Right lobe of liver (tissue), 6 donors: ENCODE measurements around the gene WNK2. TPM values are rescaled to one million over a fixed set of nuclear protein-coding genes. Genes with fewer than 3 reads are reported as not detected.

Source experiments
- ATAC-seq, 4 donors: fragments of 200-7000 bp; cut with Tn5 transposase; one replicate each; pipeline ENCODE4 v1.9.1; 2020; ENCODE audit warnings: mild to moderate bottlenecking in 4 of 4, moderate library complexity in 4 of 4
- DNase-seq, 3 donors: peaks; one replicate each; pipeline ENCODE4 v3.0.0-alpha.2; 2020
- H3K27ac ChIP-seq, 3 donors: fragments of 200-600 bp; one replicate each; pipeline ENCODE4 v1.8.0; 2022
- H3K27me3 ChIP-seq, 2 donors: fragments of 200-600 bp; one replicate each; pipeline ENCODE4 v1.8.0; 2022
- H3K36me3 ChIP-seq, 4 donors: fragments of 200-600 bp; sonication (generic) in 1 of 4; one replicate each; pipeline versions ENCODE4 v1.5.1 to v1.8.0; 2017 to 2022; ENCODE audit warnings: control low read depth in 1 of 4
- H3K4me1 ChIP-seq, 4 donors: fragments of 200-600 bp; sonication (generic) in 1 of 4; one replicate each; pipeline versions ENCODE4 v1.5.1 to v1.8.0; 2017 to 2022; ENCODE audit warnings: control low read depth in 1 of 4
- H3K4me3 ChIP-seq, 3 donors: fragments of 200-600 bp; one replicate each; pipeline ENCODE4 v1.8.0; 2022
- H3K9me3 ChIP-seq, 4 donors: fragments of 200-600 bp; sonication (generic) in 1 of 4; one replicate each; pipeline versions ENCODE4 v1.5.1 to v1.8.0; 2017 to 2022; ENCODE audit warnings: control low read depth in 1 of 4
- CTCF ChIP-seq, 4 donors: fragments of 200-600 bp in 3 of 4; fragments of 450-650 bp in 1 of 4; IDR thresholded peaks; one replicate each; pipeline versions ENCODE4 v1.5.1 to v1.8.0; 2016 to 2022; ENCODE audit warnings: antibody characterized with exemption in 4 of 4, mild to moderate bottlenecking in 2 of 4
- POLR2A ChIP-seq: fragments of 450-650 bp; IDR thresholded peaks from one replicate; pipeline ENCODE4 v1.6.1; 2017; ENCODE audit warnings: antibody characterized with exemption, mild to moderate bottlenecking
- WGBS: methylation state at CpG from one replicate; pipeline ENCODE4 v1.1.6; 2018; ENCODE audit warnings: low coverage, low lambda C conversion rate; ENCODE audit not compliant: insufficient coverage; ENCODE audit errors: missing lambda C conversion rate; 5-methylcytosine and 5-hydroxymethylcytosine counted together
- intact Hi-C, 2 donors: fragments of 100-400 bp; cut with DNase I; formaldehyde crosslinking; loops; one replicate each; pipeline versions ENCODE4 v1.11.2 to v1.14.1; 2022
- total RNA-seq, 6 experiments: library from RNA; depleted of rRNA in 2 of 6; stranded (reverse); fragments of >200 nt in 2 of 6; fragmentation: NEBNext Ultra II Directional in 3 of 6; extraction: Animal tissue kit (Norgen Biotek cat#: 25700) in 3 of 6; gene quantifications; one replicate each; pipeline versions ENCODE4 v1.1.0 to v1.2.4, GENCODE V29; 2016 to 2023
- donor health status: DM: no; HTN: yes; CAD: no.
- donor health status: DM: no; HTN: no; CAD: no.
- donor health status: DM: no; HTN: no; CAD: no.
- donor health status: DM: no; HTN: yes; CAD: no.
- donor health status: DM: no; HTN: yes; CAD: no.

Gene WNK2
- total RNA-seq, 6 experiments from 2014 or later = 0.43 to 3.6 (median 1.3) TPM

- DNase-seq = no peak
- intact Hi-C loops = no loop called here
- Histone ChIP-seq H3K27me3 (no peaks in the 10 kb centered on the region), H3K36me3 (no peaks in the 10 kb centered on the region), H3K4me3 (no peak overlapping the region), H3K4me1 (no peaks in the 10 kb centered on the region), H3K9me3 (no peaks in the 10 kb centered on the region), H3K27ac (no peak overlapping the region)
- ATAC-seq = no peak
- TF ChIP-seq POLR2A (no peak), CTCF (IDR thresholded peaks at IDR 0.05) (no peak)
- WGBS = no CpG with 5 or more reads among the region's 6 CpGs
Measured at GRCh38 chr9:93230185-93230584, 46.2 kb downstream of the WNK2 start.

GRCh38 chr9:93230601-93231000 is 46.7 kb downstream of the WNK2 start:
- DNase-seq (no peak), ATAC-seq (peak in 1 of 4 donors; percentile 38)
- TF ChIP-seq CTCF (IDR thresholded peaks at IDR 0.05) = no peak
- no peak for TF ChIP-seq POLR2A
- H3K4me3 ChIP-seq = no peak overlapping the region
- intact Hi-C loops = no loop called here
- no peaks in the 10 kb centered on the region for H3K9me3 ChIP-seq
- no peaks in the 10 kb centered on the region for H3K36me3 ChIP-seq
- no peak overlapping the region for H3K27ac ChIP-seq
- WGBS = 30% methylated on average over 2 of the region's 15 CpGs
- H3K4me1 ChIP-seq = no peaks in the 10 kb centered on the region
- H3K27me3 ChIP-seq = no peaks in the 10 kb centered on the region

GRCh38 chr9:93231121-93231694 is 47.3 kb downstream of the WNK2 start:
- no peak overlapping the region for H3K4me3 ChIP-seq
- 47% methylated on average over 9 of the region's 16 CpGs for WGBS
- no peaks in the 10 kb centered on the region for H3K4me1 ChIP-seq
- no peak for TF ChIP-seq CTCF (IDR thresholded peaks at IDR 0.05)
- TF ChIP-seq POLR2A = no peak
- peak in 1 of 3 donors; percentile 29 for DNase-seq
- ATAC-seq = peak in 3 of 4 donors; percentile 37 to 57 (median 51)
- H3K27me3 ChIP-seq = no peaks in the 10 kb centered on the region
- intact Hi-C loops = no loop called here
- H3K27ac ChIP-seq = no peak overlapping the region
- no peaks in the 10 kb centered on the region for H3K9me3 ChIP-seq
- no peaks in the 10 kb centered on the region for H3K36me3 ChIP-seq

GRCh38 chr9:93231716-93232115 is 47.8 kb downstream of the WNK2 start:
- H3K9me3 ChIP-seq = no peaks in the 10 kb centered on the region

More at GRCh38 chr9:93231716-93232115, 47.8 kb downstream of the WNK2 start:
- no peak for DNase-seq
- TF ChIP-seq POLR2A = no peak
- TF ChIP-seq CTCF (IDR thresholded peaks at IDR 0.05) = no peak
- no peaks in the 10 kb centered on the region for H3K27me3 ChIP-seq
- no peaks in the 10 kb centered on the region for H3K4me1 ChIP-seq
- 62% methylated on average over 3 of the region's 10 CpGs for WGBS
- H3K4me3 ChIP-seq = no peak overlapping the region
- intact Hi-C loops = no loop called here
- no peaks in the 10 kb centered on the region for H3K36me3 ChIP-seq
- H3K27ac ChIP-seq = no peak overlapping the region
- no peak for ATAC-seq
